ENCODE measurements around the gene BIRC2.
A peak's percentile ranks its signal among the peaks of the same experiment; 100 is the strongest.

BIRC2 gene

GRCh38 chr11:102345904-102346303 lies 1.1 kb upstream of the BIRC2 start:
- no peak for DNase-seq (ENCODE audit: low read depth in 1 of 2, low spot score in 1 of 2)
- Histone ChIP-seq H3K4me3 (replicated peaks; ENCODE audit: insufficient read depth, low read length) (no peak overlapping the region), H3K27ac (replicated peaks) (no peak overlapping the region; the same call in 1 of the 2 replicates)

GRCh38 chr11:102346456-102346747 lies 612 bp upstream of the BIRC2 start:
- TF ChIP-seq REST (IDR thresholded peaks at IDR 0.05; ENCODE audit: insufficient replicate concordance, low read depth) = no peak
- no peak for TF ChIP-seq POLR2AphosphoS5 (IDR thresholded peaks at IDR 0.05; ENCODE audit: low read depth)
- no peak for TF ChIP-seq GABPA (IDR thresholded peaks at IDR 0.05; ENCODE audit: low read depth)
- no peak for TF ChIP-seq CTCF (IDR thresholded peaks at IDR 0.05; ENCODE audit: insufficient read depth, low read length)
- TF ChIP-seq SPI1 (IDR thresholded peaks at IDR 0.05; ENCODE audit: borderline replicate concordance, low read depth) = no peak
- no peaks in the 10 kb centered on the region for H3K27me3 ChIP-seq (ENCODE audit: insufficient read depth, poor library complexity, severe bottlenecking)
- H3K4me3 ChIP-seq (replicated peaks; ENCODE audit: insufficient read depth, low read length) = peak overlapping the region; percentile 65
- DNase-seq (ENCODE audit: low read depth in 1 of 2, low spot score in 1 of 2) = no peak
- peak overlapping the region; percentile 94 for H3K27ac ChIP-seq (replicated peaks)

More at GRCh38 chr11:102345904-102346303, 1.1 kb upstream of the BIRC2 start:
- H3K27me3 ChIP-seq (ENCODE audit: insufficient read depth, poor library complexity, severe bottlenecking) = no peaks in the 10 kb centered on the region
- TF ChIP-seq CTCF (IDR thresholded peaks at IDR 0.05; ENCODE audit: insufficient read depth, low read length) (no peak), POLR2AphosphoS5 (IDR thresholded peaks at IDR 0.05; ENCODE audit: low read depth) (no peak), SPI1 (IDR thresholded peaks at IDR 0.05; ENCODE audit: borderline replicate concordance, low read depth) (no peak), REST (IDR thresholded peaks at IDR 0.05; ENCODE audit: insufficient replicate concordance, low read depth) (no peak), GABPA (IDR thresholded peaks at IDR 0.05; ENCODE audit: low read depth) (no peak)

GRCh38 chr11:102347462-102348370 lies 702 bp downstream of the BIRC2 start:
- Histone ChIP-seq H3K4me3 (replicated peaks; ENCODE audit: insufficient read depth, low read length) (peak overlapping the region; percentile 65), H3K27ac (replicated peaks) (peak overlapping the region; percentile 94), H3K27me3 (ENCODE audit: insufficient read depth, poor library complexity, severe bottlenecking) (no peaks in the 10 kb centered on the region)
- no peak for TF ChIP-seq POLR2AphosphoS5 (IDR thresholded peaks at IDR 0.05; ENCODE audit: low read depth)
- no peak for TF ChIP-seq REST (IDR thresholded peaks at IDR 0.05; ENCODE audit: insufficient replicate concordance, low read depth)
- no peak for TF ChIP-seq SPI1 (IDR thresholded peaks at IDR 0.05; ENCODE audit: borderline replicate concordance, low read depth)
- no peak for TF ChIP-seq CTCF (IDR thresholded peaks at IDR 0.05; ENCODE audit: insufficient read depth, low read length)
- no peak for TF ChIP-seq GABPA (IDR thresholded peaks at IDR 0.05; ENCODE audit: low read depth)
- peak; percentile 41 to 42 for DNase-seq (ENCODE audit: low read depth in 1 of 2, low spot score in 1 of 2)
